ENCODE measurements around the gene ALDH3B2.
"Not testable (repeated sequence)": the region's sequence is repeated elsewhere in the genome, so short reads cannot be mapped to it uniquely, and the experiment has no call there.

Gene ALDH3B2

GRCh38 chr11:67674442-67674871 is at the start of gene ALDH3B2:
TSS of gene ALDH3B2 (minus strand) at chr11:67674623. CDS start at chr11:67666935, 7,688 bp downstream.
- no peak for DNase-seq

- DNase-seq = not testable (repeated sequence)
Observed at GRCh38 chr11:67723036-67723435, 48.6 kb upstream of the ALDH3B2 start.

- DNase-seq = not testable (repeated sequence)
Observed at GRCh38 chr11:67716226-67716625, 41.8 kb upstream of the ALDH3B2 start.

GRCh38 chr11:67715801-67716200 is 41.4 kb upstream of the ALDH3B2 start:
- not testable (repeated sequence) for DNase-seq

- DNase-seq = not testable (repeated sequence)
Observed at GRCh38 chr11:67713892-67714509, 39.6 kb upstream of the ALDH3B2 start.

GRCh38 chr11:67711676-67712075 is 37.3 kb upstream of the ALDH3B2 start:
- not testable (repeated sequence) for DNase-seq

- not testable (repeated sequence) for DNase-seq
Observed at GRCh38 chr11:67711212-67711611, 36.8 kb upstream of the ALDH3B2 start.

GRCh38 chr11:67709806-67710205 is 35.4 kb upstream of the ALDH3B2 start:
- DNase-seq = not testable (repeated sequence)

- no peak for DNase-seq
Observed at GRCh38 chr11:67705264-67705663, 30.8 kb upstream of the ALDH3B2 start.

GRCh38 chr11:67704524-67704923 is 30.1 kb upstream of the ALDH3B2 start:
- DNase-seq = no peak

GRCh38 chr11:67703709-67704108 is 29.3 kb upstream of the ALDH3B2 start:
- DNase-seq = not testable (repeated sequence)

- DNase-seq = no peak
Observed at GRCh38 chr11:67700548-67701262, 26.3 kb upstream of the ALDH3B2 start.

GRCh38 chr11:67700141-67700540 is 25.7 kb upstream of the ALDH3B2 start:
- DNase-seq = no peak

- no peak for DNase-seq
Observed at GRCh38 chr11:67699521-67699920, 25.1 kb upstream of the ALDH3B2 start.

- DNase-seq = no peak
Observed at GRCh38 chr11:67698247-67698646, 23.8 kb upstream of the ALDH3B2 start.

- no peak for DNase-seq
Observed at GRCh38 chr11:67697846-67698245, 23.4 kb upstream of the ALDH3B2 start.

- DNase-seq = no peak
Observed at GRCh38 chr11:67696998-67697397, 22.6 kb upstream of the ALDH3B2 start.

- DNase-seq = no peak
Observed at GRCh38 chr11:67695606-67696005, 21.2 kb upstream of the ALDH3B2 start.

- no peak for DNase-seq
Observed at GRCh38 chr11:67694875-67695555, 20.6 kb upstream of the ALDH3B2 start.

GRCh38 chr11:67691149-67691548 is 16.7 kb upstream of the ALDH3B2 start:
- no peak for DNase-seq

GRCh38 chr11:67689178-67689577 is 14.8 kb upstream of the ALDH3B2 start:
- DNase-seq = no peak

GRCh38 chr11:67687986-67688385 is 13.6 kb upstream of the ALDH3B2 start:
- DNase-seq = no peak

GRCh38 chr11:67685641-67686332 is 11.4 kb upstream of the ALDH3B2 start:
- DNase-seq = not testable (repeated sequence)
